Caki2 (cell line): Measurements from ENCODE around the gene CNTFR. TPM values are rescaled to one million over a fixed set of nuclear protein-coding genes. Genes with fewer than 3 reads are reported as not detected.

ENCODE experiments used
- DNase-seq: peaks from one replicate; pipeline ENCODE4 v3.0.0-alpha.2; 2015; ENCODE audit warnings: low read depth
- in situ Hi-C: cut with HindIII; loops from 2 replicates; pipeline ENCODE4 v1.10.0; 2016; ENCODE audit warnings: low sequenced_read_pairs, low pct_unique_long_range_greater_than_20kb, mixed read lengths
- total RNA-seq: library from RNA; depleted of rRNA; stranded (reverse); fragments of >200 nt; shearing (Covaris generic); gene quantifications from 2 replicates; pipeline ENCODE4 v1.2.3, GENCODE V29; 2014; ENCODE audit warnings: low replicate concordance

The CNTFR gene
- total RNA-seq, 1 experiment from 2014 or later, result not detected

DNA sequence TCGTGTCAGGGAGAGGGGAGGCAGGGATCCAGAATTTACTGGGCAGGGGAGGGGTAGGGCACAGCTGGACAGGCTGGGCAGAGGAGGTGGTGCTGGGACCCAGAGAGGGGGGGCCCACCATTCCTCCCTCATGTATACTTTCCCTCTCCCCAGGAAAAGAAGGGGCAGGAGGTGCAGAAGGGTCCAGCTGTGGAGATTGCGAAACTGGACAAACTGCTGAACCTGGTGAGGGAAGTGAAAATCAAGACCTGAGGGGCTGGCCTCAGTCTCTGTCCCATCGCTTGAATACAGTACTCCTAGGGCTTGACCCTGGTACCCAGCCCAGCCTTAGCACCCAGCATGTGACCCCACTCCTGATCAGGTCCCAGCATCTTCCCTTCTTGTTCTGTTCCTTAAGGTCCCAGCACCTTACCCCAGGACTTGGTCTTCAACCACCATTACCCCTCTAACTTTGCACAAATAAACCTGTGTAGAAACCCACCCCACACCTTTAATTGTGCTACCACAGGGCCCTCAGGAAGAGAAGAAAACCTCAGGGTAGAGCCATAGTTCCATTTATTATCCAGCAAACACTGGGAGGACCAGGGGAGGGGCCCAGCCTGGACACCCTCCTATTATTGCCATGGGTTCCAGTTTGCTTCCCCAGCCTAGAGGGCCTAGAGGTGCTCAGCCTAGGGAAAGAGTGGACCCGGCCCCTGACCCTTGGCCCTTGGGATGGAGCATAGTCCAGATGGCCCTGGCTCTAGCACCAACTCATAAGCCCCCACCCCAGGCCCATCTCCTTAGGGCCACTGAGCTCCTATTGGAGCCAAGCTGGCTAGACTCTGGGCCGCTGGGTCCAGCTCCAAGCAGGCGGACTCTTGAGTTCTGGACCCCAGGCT lies 68.8 kb downstream of the CNTFR start:
- no peak for DNase-seq

DNA sequence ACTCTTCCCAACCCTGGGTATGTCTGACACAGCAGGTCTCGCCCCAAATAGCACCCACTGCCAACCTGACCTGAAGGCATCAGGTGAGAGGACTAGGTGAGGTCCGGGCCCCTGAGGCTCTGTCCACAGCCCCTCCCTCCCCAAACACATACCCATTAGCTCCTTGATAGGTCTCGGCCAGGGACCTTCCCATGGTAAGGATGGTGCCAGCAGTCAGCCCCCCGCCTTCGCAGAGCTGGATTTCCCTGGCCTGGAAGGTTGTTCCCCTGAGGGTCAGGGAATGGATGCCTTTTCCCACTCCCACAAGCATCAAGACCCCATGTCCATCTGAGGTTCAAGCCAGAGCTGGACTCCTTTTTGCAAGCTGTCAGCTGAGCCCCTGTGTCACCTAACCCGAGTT lies 69.4 kb downstream of the CNTFR start:
- in situ Hi-C loops, result no loop called here

More for the DNA sequence above, 68.8 kb downstream of the CNTFR start:
- in situ Hi-C loops, result no loop called here

DNA sequence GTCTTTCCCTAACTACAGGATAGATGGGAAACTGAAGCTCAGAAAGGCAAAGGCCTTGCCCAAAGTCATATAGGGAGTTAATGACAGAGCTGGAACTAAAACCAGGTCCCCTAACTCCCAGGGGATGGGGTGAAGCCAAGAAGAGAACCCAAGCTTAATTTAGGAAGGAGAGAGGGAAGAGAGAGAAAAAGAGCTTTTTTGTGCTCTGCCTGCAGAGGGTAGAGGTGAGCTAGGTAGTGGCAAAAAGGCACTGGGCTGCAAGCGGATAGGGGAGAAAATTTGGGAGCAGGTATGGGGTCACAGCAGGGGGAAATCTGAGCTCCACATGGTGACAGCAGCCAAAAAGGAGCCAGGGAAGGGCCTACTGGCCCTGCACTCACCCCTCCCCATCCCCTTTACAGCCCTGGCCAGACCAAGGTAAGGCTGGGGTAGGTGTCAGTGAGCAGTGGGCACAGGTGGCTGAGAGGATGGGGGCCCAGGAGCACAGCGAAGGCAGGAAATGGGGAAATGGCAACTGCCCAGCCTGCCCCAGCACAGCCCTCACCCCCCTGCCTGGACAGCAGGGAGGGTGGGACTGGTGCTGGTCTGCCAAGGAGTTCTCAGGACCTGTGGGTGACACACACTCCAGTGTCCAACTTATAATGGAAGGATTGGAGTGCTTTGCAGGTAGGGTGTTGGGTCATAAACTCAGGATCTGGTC lies 70.1 kb downstream of the CNTFR start:
- no peak for DNase-seq
- in situ Hi-C loops, result no loop called here

More for the DNA sequence above, 69.4 kb downstream of the CNTFR start:
- DNase-seq, result no peak

DNA sequence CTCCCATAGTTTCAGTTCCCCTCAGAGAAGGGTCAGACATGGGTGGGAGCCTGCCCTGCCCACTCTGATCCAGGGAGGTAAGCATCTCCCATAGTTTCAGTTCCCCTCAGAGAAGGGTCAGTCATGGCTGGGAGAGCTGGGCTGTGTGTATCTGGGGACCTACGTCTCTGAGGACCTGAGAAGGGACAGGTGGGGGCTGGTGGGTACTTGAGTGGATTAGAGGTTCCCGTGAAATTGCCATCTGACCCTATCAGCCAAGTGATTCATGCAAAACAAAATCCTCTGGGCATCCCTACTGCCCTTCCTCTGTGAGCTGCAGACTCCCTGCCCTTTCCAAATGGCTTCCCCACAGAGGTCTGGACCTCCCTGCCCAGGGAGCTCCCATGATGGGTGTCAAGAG lies 70.6 kb downstream of the CNTFR start:
- DNase-seq, result no peak
- in situ Hi-C loops, result no loop called here

DNA sequence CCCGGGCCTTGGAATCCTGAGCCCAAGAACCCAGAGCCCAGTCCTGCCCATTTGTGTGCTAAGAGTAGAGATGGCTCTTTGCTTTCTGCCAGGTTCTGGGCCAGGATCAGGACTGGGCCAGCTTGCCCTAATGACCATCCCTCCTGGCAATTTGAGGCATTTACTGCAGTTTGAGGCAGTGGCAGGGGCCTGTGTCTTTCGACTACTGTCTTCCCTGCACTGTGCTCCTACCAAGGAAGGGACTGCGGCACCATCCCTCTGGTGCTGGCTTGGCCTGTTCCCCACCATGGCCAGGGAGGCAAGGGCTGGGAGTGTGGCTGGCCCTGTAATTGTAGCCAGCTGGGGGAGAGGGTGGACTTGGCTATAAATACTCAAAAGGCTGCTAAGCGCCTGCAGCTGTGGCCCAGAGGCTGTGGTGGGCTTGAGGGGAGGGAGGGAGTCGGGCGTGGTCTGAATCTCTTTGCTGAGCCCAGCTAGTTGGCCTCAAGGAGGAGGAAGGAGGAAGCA lies 71.4 kb downstream of the CNTFR start:
- DNase-seq, result no peak
- in situ Hi-C loops, result no loop called here

DNA sequence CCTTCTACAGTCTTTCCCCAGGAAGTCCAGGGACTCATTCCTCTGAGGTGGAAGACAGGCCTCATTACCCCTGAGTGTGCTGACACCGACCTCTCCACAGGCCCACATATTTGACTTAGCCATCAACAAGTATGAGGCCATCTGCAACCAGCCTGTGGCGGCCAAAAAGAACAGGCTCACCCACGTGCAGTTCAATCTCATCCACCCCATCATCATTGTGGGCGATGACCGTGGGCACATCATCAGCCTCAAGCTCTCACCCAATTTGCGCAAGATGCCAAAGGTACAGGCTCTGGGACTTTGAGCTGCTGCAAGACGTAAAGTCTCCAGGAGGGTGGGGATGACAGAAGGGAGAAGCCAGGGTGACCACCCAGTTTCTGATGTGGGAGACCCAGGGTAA lies 72.3 kb downstream of the CNTFR start:
- no peak for DNase-seq
- in situ Hi-C loops, result no loop called here

DNA sequence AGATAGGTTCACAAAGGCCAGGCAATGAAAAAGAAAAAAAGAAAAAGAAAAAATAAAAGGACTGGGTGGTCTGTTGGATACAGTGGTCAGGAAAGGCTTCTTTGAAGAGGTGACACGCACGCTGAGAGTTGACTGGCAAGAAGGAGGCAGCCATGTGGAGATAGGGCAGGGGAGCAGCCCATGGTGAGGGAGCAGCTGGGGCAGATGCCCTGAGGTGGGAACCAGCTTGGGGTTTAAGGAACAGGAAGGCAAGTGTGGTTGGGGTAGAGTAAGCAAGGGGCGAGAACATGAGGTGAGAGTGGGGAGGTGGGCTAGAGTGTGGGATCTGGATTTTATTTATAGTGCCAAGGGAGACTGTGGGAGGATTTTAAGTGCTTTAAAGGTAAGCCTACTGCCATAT lies 73.6 kb downstream of the CNTFR start:
- no peak for DNase-seq
- in situ Hi-C loops, result no loop called here

DNA sequence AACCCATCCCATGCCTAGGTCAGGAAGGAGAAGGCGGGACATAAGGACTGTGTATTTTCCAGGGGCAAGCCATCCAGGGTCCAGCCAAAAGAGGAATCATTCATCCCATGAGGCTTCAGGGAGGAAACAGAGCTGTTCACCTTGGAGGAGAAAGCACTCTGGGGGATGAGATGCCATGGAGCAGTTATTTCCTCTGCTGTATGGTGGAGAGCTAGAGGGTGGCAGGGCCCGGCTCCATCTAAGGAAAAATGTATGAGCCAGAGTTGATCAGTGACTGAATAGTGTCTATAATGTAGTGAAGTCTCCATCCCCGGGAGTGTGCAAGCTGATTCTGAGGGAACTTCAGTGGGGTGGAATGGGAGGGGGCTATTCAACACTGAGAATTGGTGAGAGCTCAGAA lies 74.7 kb downstream of the CNTFR start:
- DNase-seq, result no peak
- in situ Hi-C loops, result no loop called here

DNA sequence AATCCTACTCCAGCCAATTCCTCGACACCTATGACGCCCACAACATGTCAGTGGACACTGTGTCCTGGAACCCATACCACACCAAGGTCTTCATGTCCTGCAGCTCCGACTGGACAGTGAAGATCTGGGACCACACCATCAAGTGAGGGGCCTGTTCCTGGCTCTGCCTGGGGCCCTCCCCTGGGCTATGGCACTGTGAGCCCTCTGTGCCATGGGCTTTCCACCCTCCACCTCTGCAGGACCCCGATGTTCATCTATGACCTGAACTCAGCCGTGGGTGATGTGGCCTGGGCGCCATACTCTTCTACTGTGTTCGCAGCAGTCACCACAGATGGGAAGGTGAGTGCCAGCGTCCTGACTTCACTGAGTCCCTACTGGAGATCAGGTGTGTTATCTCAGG lies 75.1 kb downstream of the CNTFR start:
- no peak for DNase-seq

DNA sequence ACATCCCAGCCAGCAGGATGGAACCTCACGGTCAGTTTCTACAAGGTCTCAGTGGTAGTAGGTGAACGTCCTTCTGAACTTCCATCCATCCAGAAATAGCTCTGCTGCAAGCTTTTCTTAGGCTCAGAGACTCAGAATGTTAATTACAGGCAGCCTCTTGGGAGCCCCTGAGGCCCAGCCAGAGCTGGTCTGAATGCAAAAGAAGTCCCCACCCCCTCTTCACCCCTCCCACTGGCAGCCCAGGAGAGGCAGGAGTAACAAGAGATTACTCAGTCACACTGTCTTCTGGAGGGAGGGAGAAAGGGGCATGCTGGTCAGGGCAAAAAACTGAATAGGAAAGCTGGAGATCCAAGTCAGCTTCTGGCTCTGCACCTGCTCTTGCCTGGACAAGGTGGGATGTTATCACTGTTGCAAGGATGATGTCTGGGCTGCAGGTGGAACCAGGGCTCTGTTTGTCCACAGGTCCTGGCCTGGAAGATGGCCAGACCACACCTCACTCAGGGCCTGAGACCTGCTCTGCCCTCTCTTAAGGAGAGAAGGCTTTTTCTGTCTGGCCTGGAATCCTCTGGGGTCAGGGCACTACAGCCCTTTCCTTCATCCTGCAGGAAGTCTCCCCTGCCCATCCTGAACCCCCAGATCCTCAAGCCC lies 75.8 kb downstream of the CNTFR start:
- no peak for DNase-seq
- in situ Hi-C loops, result no loop called here

More for the DNA sequence above, 75.1 kb downstream of the CNTFR start:
- in situ Hi-C loops, result no loop called here

DNA sequence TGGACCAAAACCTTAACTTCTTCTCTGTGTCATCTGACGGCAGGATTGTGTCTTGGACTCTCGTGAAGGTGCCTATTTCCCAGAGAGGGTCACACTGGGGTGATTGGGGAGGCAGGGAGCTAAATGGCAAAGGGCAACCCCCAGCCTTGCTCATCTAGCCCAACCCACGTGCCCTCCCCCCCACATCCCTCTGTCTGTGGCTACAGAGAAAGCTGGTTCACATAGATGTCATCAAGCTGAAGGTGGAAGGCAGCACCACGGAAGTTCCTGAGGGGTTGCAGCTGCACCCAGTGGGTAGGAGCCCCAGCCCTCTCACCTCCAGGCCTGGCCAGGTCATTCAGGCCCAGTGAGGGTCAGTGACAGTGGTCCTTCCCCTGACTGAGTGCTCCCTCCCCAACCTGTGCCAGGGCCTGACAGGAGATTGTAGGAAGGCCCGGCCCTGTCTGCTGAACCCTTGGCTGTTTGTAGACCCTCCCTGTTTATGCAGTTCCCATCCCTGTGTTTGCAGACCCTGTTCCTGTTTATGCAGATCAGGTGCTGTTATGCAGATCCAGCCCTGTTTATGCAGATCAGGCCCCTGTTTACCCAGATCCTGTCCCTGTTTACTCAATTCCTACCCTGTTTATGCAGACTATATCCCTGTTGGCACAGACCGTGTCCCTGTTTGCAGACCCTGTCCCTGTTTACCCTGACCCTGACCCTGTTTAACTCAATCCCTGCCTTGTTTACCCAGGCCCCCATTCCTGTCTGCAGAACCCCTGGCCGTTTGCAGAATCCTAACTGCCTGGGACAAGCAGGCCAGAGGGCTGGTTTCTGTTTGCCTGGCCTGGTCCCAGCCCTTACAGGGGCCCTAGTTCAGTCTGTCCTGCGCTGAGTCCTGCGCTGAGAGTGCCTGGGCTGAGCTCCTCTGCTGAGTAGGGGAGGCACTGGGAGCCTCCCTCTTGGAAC lies 77.1 kb downstream of the CNTFR start:
- no peak for DNase-seq
- in situ Hi-C loops, result no loop called here

DNA sequence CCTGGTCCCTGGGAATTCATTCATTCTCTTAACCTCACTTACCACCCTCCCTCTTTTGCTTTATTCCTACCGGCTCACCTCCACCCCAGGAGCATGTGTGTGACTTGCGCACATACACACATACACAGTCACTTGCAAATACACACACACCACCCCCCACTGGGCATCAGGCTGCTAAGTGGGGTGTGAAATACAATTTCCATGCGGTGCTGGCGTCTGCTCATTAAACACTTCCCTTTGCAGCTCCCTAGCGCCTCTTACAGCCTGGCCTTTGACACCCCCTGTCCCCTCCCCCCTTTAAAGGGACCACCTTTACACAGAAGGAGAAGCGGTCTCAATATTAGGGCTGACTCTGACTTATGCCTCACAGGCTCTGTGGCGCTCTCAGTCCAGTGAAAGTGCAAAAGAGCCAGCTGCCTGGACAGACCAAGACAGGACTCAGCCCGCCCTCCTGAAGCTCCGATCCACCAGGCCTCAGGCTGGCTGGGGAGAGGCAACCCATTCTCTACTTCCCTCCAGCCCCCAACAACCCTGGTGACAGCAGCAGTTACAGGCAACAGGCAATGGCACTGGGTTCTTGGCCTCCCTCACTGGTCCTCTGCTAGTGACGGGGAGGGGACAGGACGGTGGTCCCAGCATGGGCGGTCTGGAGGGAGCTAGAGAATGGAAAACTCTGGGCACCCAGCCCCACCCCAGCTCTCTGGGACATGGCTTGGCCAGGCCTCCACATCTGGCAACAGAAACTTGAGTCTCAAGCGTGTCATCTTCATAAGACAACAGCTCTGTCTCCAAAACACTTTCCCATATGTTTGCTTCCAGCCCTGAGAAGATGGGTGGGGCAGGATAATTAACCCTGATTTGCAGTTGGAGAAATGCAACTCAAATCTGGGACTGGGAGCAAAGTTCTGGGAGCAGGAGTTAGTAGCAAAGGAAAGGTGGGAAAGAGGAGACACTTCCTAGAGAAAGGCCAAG lies 78.7 kb downstream of the CNTFR start:
- in situ Hi-C loops, result no loop called here
- DNase-seq, result no peak

DNA sequence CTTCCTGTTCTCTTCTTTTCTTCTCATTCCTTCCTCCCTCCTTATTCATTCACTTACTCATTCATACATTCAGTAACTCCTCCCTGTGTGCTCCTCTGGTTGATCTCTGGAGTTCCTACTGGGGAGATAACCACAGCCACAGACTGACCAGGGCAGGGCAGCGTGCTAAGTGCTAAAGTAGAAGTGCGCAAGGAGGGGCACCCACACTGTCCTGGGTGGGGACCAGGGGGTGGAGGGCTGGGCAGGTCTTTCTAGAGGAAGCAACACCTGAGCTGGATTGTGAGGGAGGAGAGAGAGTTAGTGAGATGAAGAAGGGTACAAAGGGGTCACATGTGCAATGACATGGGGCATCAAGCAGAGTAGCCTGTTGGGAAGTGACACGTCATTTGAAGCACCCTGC lies 80.6 kb downstream of the CNTFR start:
- no peak for DNase-seq
- in situ Hi-C loops, result no loop called here

DNA sequence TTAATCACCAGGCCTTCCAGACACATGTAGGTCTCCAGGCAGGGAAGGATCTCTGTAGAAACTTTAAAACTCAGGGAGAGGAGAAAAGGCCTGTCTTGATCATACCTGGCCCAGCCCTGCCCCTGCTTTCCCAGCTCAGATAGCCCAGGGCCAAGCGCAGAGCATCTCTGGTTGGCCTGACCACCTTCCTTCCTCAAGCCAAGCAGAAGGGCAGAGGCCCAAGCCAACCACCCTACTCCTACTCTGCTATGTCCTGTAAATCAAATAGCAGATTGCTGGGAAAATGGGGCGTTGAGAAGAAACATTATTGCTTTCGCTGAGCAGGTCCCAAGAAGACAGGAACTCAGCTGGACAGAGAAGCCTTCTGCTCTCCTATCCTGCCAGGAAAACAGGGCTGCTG lies 81.1 kb downstream of the CNTFR start:
- in situ Hi-C loops, result no loop called here
- DNase-seq, result no peak

DNA sequence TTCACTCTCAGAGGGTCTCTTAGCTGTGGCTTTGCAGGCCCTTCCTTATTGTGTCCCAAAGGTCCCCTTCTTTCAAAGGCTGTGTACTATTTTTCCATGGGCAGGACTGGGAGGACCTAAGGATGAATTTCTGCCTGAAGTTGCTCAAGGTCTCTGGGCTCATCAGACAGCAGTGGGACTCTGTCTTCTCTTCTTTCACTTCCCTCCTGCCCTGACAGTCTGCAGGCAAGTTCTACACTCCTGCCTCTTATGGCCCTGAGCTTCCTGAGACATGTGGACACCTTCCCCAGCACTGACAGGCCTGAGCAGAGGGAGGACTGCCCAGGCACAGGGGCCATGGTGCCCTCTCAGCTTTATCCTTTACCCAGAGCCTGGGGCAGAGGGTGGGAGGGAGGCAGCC lies 81.6 kb downstream of the CNTFR start:
- no peak for DNase-seq
- in situ Hi-C loops, result no loop called here

DNA sequence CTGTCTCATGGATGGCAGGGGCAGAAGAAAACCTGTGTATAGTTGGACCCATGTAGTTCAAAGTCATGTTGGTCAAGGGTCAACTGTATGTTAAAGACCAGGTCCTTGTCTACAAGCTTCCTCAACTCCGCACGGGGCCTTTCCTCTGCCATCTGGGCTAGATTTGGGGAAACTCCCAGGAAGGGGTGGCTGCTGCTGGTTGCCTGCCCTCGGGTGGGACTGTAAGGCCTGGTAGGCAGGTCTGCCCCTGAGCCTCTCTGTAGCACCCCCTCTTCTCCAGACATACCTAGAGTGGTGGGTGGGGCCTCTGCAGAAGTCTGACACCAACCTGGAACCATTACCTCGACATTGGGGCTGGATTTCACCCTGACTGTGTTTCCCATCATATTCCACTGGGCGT lies 82.0 kb downstream of the CNTFR start:
- in situ Hi-C loops, result no loop called here
- DNase-seq, result no peak

DNA sequence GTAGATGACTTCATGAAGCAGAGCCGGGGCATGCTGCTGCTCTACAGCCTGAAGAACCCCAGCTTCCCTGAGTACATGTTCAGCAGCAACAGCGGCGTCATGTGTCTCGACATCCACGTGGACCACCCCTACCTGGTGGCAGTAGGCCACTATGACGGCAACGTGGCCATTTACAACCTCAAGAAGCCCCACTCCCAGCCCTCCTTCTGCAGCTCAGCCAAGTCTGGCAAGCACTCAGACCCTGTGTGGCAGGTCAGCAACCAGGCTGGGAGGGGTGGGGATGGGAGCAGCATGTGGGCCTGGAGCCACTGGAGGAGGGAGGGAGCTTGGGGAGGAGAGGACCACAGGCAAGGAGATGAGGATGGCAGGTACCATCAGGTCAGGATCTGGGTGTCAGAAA lies 82.9 kb downstream of the CNTFR start:
- in situ Hi-C loops, result no loop called here

More for the DNA sequence above, 82.9 kb downstream of the CNTFR start:
- no peak for DNase-seq
